ENCODE results near the gene TMEM50A.

DNA sequence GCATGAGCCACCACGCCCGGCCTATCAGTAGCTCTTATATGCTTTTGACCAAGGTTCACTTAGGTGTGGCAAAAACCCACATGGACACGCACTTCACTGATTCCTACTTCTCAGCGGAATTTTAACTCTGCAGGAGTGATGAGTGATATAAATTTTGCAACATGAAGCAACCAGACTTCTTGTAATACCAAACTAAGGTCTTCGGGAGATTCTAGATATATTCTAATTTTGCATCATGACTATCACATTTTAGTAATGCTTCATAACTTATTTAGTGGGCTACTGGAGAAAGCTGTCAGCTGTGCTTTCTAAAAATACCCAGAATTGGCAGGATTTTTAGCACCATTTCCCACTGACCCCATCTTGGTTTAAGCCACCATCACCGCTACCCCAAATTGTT, 54.7 kb downstream of the TMEM50A start:
- no peak for TF ChIP-seq POLR2A (IDR thresholded peaks at IDR 0.05; ENCODE audit: low read length)
- TF ChIP-seq, protein P1, sequence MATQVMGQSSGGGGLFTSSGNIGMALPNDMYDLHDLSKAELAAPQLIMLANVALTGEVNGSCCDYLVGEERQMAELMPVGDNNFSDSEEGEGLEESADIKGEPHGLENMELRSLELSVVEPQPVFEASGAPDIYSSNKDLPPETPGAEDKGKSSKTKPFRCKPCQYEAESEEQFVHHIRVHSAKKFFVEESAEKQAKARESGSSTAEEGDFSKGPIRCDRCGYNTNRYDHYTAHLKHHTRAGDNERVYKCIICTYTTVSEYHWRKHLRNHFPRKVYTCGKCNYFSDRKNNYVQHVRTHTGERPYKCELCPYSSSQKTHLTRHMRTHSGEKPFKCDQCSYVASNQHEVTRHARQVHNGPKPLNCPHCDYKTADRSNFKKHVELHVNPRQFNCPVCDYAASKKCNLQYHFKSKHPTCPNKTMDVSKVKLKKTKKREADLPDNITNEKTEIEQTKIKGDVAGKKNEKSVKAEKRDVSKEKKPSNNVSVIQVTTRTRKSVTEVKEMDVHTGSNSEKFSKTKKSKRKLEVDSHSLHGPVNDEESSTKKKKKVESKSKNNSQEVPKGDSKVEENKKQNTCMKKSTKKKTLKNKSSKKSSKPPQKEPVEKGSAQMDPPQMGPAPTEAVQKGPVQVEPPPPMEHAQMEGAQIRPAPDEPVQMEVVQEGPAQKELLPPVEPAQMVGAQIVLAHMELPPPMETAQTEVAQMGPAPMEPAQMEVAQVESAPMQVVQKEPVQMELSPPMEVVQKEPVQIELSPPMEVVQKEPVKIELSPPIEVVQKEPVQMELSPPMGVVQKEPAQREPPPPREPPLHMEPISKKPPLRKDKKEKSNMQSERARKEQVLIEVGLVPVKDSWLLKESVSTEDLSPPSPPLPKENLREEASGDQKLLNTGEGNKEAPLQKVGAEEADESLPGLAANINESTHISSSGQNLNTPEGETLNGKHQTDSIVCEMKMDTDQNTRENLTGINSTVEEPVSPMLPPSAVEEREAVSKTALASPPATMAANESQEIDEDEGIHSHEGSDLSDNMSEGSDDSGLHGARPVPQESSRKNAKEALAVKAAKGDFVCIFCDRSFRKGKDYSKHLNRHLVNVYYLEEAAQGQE (IDR thresholded peaks at IDR 0.05): no peak
- no peak for TF ChIP-seq EP300 (IDR thresholded peaks at IDR 0.05)
- TF ChIP-seq PHF8 (IDR thresholded peaks at IDR 0.05; ENCODE audit: borderline replicate concordance, low read depth): no peak
- TF ChIP-seq ESRRA (IDR thresholded peaks at IDR 0.05; ENCODE audit: borderline replicate concordance, low read length): no peak
- no peak for TF ChIP-seq NFE2L2 (conservative IDR thresholded peaks at IDR 0.05; ENCODE audit: low read length)
- no peak for TF ChIP-seq BHLHE40 (IDR thresholded peaks at IDR 0.05; ENCODE audit: low read depth, low read length)
- no peak for TF ChIP-seq FOXS1 (CRISPR knock-in tag; IDR thresholded peaks at IDR 0.05)
- TF ChIP-seq, protein P2, sequence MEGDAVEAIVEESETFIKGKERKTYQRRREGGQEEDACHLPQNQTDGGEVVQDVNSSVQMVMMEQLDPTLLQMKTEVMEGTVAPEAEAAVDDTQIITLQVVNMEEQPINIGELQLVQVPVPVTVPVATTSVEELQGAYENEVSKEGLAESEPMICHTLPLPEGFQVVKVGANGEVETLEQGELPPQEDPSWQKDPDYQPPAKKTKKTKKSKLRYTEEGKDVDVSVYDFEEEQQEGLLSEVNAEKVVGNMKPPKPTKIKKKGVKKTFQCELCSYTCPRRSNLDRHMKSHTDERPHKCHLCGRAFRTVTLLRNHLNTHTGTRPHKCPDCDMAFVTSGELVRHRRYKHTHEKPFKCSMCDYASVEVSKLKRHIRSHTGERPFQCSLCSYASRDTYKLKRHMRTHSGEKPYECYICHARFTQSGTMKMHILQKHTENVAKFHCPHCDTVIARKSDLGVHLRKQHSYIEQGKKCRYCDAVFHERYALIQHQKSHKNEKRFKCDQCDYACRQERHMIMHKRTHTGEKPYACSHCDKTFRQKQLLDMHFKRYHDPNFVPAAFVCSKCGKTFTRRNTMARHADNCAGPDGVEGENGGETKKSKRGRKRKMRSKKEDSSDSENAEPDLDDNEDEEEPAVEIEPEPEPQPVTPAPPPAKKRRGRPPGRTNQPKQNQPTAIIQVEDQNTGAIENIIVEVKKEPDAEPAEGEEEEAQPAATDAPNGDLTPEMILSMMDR (IDR thresholded peaks at IDR 0.05): no peak
- no peak for TF ChIP-seq NR3C1 (IDR thresholded peaks at IDR 0.05)

Measured in A549 (cell line).